GM12878 (cell line): ENCODE results near the gene SLC12A7. TPM values are rescaled to one million over a fixed set of nuclear protein-coding genes. Genes with fewer than 3 reads are reported as not detected.

Experiments
- ATAC-seq: fragments of 200-7000 bp; cut with Tn5 transposase; 3 replicates; pipeline ENCODE4 v1.9.1; 2020; ENCODE audit warnings: mild to moderate bottlenecking, moderate library complexity
- BruUV-seq: library from RNA; stranded (reverse); fragments of 400-500 nt; replicated peaks from 2 replicates; lab custom pipeline; 2021; lab: Mats Ljungman, UMichigan
- CTCF ChIA-PET: fragments of 300-600 bp; sonication (Branson Sonifier 250); formaldehyde crosslinking; extraction: SDS; loops from one replicate; lab custom pipeline; 2021; ENCODE audit warnings: inconsistent platforms; lab: Yijun Ruan, JAX
- POLR2A ChIA-PET: fragments of 350-600 bp; formaldehyde crosslinking; extraction: SDS; loops from one replicate; lab custom pipeline; 2021; ENCODE audit warnings: inconsistent platforms; lab: Charles Lee
- RAD21 ChIA-PET: fragments of 300-600 bp; sonication (Branson Sonifier 250); formaldehyde crosslinking; loops from one replicate; lab custom pipeline; 2023; ENCODE audit warnings: antibody characterized with exemption; ENCODE audit not compliant: unreplicated experiment; lab: Charles Lee
- SMC1A ChIA-PET: fragments of 300-600 bp; sonication (Branson Sonifier 250); formaldehyde crosslinking; loops from one replicate; lab custom pipeline; 2023; ENCODE audit not compliant: unreplicated experiment, uncharacterized antibody; lab: Charles Lee
- DNase-seq: peaks from one replicate; pipeline ENCODE4 v3.0.0-alpha.2; 2011; ENCODE audit warnings: low read depth, low spot score
- FAIRE-seq: peaks from 3 replicates; lab custom pipeline; 2011; peaks lifted over from hg19 to GRCh38; lab: Jason Lieb, UNC
- H2AFZ ChIP-seq: 2 replicates; pipeline ENCODE4 v1.6.0; 2011; ENCODE audit warnings: low read depth, low read length, control low read depth; ENCODE audit not compliant: control insufficient read depth
- H3K27ac ChIP-seq: 2 replicates; pipeline ENCODE4 v1.5.1; 2011; ENCODE audit warnings: control low read depth; ENCODE audit not compliant: control insufficient read depth, insufficient read depth
- H3K27me3 ChIP-seq, 2 experiments: replicated peaks in 1 of 2; 2 replicates each; pipeline versions ENCODE4 v1.6.0 to v1.6.1; 2011; ENCODE audit warnings: low read length in 1 of 2; ENCODE audit not compliant: control insufficient read depth in 2 of 2, insufficient read depth in 2 of 2
- H3K36me3 ChIP-seq, 2 experiments: 2 replicates each; pipeline ENCODE4 v1.5.1; 2011; ENCODE audit warnings: low read length in 1 of 2; ENCODE audit not compliant: control insufficient read depth in 2 of 2, insufficient read depth in 2 of 2
- H3K4me1 ChIP-seq: 2 replicates; pipeline ENCODE4 v1.6.1; 2011; ENCODE audit warnings: mild to moderate bottlenecking, low read length, moderate library complexity, mixed read lengths; ENCODE audit not compliant: control insufficient read depth, insufficient read depth
- H3K4me2 ChIP-seq: 2 replicates; pipeline ENCODE4 v1.6.0; 2011; ENCODE audit warnings: control low read depth; ENCODE audit not compliant: control insufficient read depth, insufficient read depth
- H3K4me3 ChIP-seq: fragments of 200-600 bp; sonication (generic); 2 replicates; pipeline ENCODE4 v1.5.1; 2016
- H3K79me2 ChIP-seq: 2 replicates; pipeline ENCODE4 v1.6.0; 2011; ENCODE audit warnings: low read length; ENCODE audit not compliant: control insufficient read depth, insufficient read depth
- H3K9ac ChIP-seq: 2 replicates; pipeline ENCODE4 v1.8.0; 2011; ENCODE audit warnings: low read length, control low read depth, mixed read lengths; ENCODE audit not compliant: control insufficient read depth, insufficient read depth
- H3K9me3 ChIP-seq: replicated peaks from 3 replicates; pipeline ENCODE4 v1.5.1; 2011; ENCODE audit warnings: mild to moderate bottlenecking, low read length; ENCODE audit not compliant: control insufficient read depth, insufficient read depth
- H4K20me1 ChIP-seq: 2 replicates; pipeline ENCODE4 v1.6.0; 2011; ENCODE audit not compliant: control insufficient read depth, insufficient read depth
- IRF5 ChIP-seq: fragments of 450-650 bp; IDR thresholded peaks from 2 replicates; pipeline ENCODE4 v1.6.1; 2017; ENCODE audit warnings: borderline replicate concordance
- NFXL1 ChIP-seq: fragments of 450-650 bp; IDR thresholded peaks from 2 replicates; pipeline ENCODE4 v1.6.1; 2017; ENCODE audit warnings: antibody characterized with exemption, mild to moderate bottlenecking, borderline replicate concordance
- NKRF ChIP-seq: fragments of 450-650 bp; conservative IDR thresholded peaks from 2 replicates; pipeline ENCODE4 v1.6.1; 2017; ENCODE audit warnings: mild to moderate bottlenecking, moderate library complexity
- TAF1 ChIP-seq: IDR thresholded peaks from 2 replicates; pipeline ENCODE4 v1.6.1; 2011; ENCODE audit warnings: mild to moderate bottlenecking, low read depth, low read length, borderline replicate concordance
- WGBS: methylation state at CpG from one replicate; pipeline ENCODE4 v1.1.6; 2016; ENCODE audit warnings: low lambda C conversion rate; ENCODE audit not compliant: insufficient replicate concordance, insufficient coverage; ENCODE audit errors: missing lambda C conversion rate; 5-methylcytosine and 5-hydroxymethylcytosine counted together
- in situ Hi-C: fragments of 300-500 bp; cut with MboI; formaldehyde crosslinking; loops from 9 replicates; pipeline ENCODE4 v1.14.3; 2018; ENCODE audit warnings: mixed read lengths
- intact Hi-C: fragments of 100-400 bp; cut with micrococcal nuclease; formaldehyde crosslinking; loops from one replicate; pipeline ENCODE4 v1.14.2; 2022; ENCODE audit not compliant: unreplicated experiment
- polyA plus RNA-seq, 11 experiments: library from polyadenylated mRNA; depleted of rRNA in 4 of 11; unstranded in 6 of 11; stranded (reverse) in 5 of 11; fragments of >200 nt; fragmentation: Nextera tagmentation in 4 of 11; fragmentation: Illumina TruSeq in 1 of 11; extraction: Ambion mirVana in 4 of 11; extraction: Trizol in 1 of 11; gene quantifications; 1 replicate in 1 of 11; 2 replicates in 10 of 11; pipeline versions ENCODE4 v1.2.1 to v1.2.3, GENCODE V29; 2011 to 2016; ENCODE audit warnings: inconsistent platforms in 2 of 11, missing spikeins in 2 of 11, low read depth in 1 of 11
- total RNA-seq, 4 experiments: library from RNA; depleted of rRNA in 3 of 4; stranded (reverse); fragments of >200 nt in 3 of 4; fragmentation: Illumina TruSeq in 1 of 4; extraction: Trizol in 1 of 4; gene quantifications; 2 replicates each; pipeline versions ENCODE4 v1.2.1 to v1.2.3, GENCODE V29; 2013 to 2021

SLC12A7 gene
- total and polyA plus RNA-seq, 10 of the 15 experiments (the other 5 are each of a cell fraction or from before 2014, with no cell fraction given) = 0.10 to 10.0 (median 2.9) TPM

GRCh38 chr5:1119312-1119831 is 7.5 kb upstream of the SLC12A7 start:
- no peak for DNase-seq
- in situ Hi-C loops (no loop called here), intact Hi-C loops (no loop called here)
- no peak overlapping the region for H3K4me3 ChIP-seq
- RAD21 ChIA-PET = interaction anchor here (0.7 to 3.6 kb wide), 3 partner anchors 10 to 14 kb away, joined by 3 to 27 read pairs (median 4); no protein-coding TSS in a partner anchor
- no peaks in the 10 kb centered on the region for H3K9me3 ChIP-seq
- ATAC-seq = no peak
- POLR2A ChIA-PET = interaction anchor here (0.9 kb wide), 1 partner anchor 10 kb away, joined by 4 read pairs; no protein-coding TSS in a partner anchor
- H3K4me1 ChIP-seq = no peaks in the 10 kb centered on the region
- no peaks in the 10 kb centered on the region for H4K20me1 ChIP-seq
- no peak overlapping the region for H2AFZ ChIP-seq
- CTCF ChIA-PET = interaction anchor here (1.2 to 2.8 kb wide), 2 partner anchors 14 to 34 kb away, joined by 3 to 25 read pairs; no protein-coding TSS in a partner anchor
- no peak overlapping the region for H3K9ac ChIP-seq
- no TSS peak for BruUV-seq
- FAIRE-seq = no peak
- TF ChIP-seq TAF1 (no peak), IRF5 (no peak), NKRF (no peak), NFXL1 (no peak)
- TF ChIP-seq, all 136 proteins: peak for 0
- no peak overlapping the region for H3K27ac ChIP-seq
- 51% methylated on average over 26 of the region's 28 CpGs for WGBS
- no peaks in the 10 kb centered on the region for H3K79me2 ChIP-seq
- peaks cover 0 to 2% of the 10 kb centered on the region in 2 experiments; a peak in 3 of 4 replicates for H3K27me3 ChIP-seq
- SMC1A ChIA-PET = no interaction called here
- H3K4me2 ChIP-seq = no peak overlapping the region
- H3K36me3 ChIP-seq = no peaks in the 10 kb centered on the region
